HepG2 (cell line): ENCODE data around the gene CFAP73. TPM values are rescaled to one million over a fixed set of nuclear protein-coding genes. Genes with fewer than 3 reads are reported as not detected.

ENCODE experiments used
- ATAC-seq: fragments of 200-7000 bp; cut with Tn5 transposase; 3 replicates; pipeline ENCODE4 v1.9.1; 2020; ENCODE audit warnings: mild to moderate bottlenecking, moderate library complexity
- BruUV-seq: library from RNA; stranded (reverse); fragments of 400-500 nt; replicated peaks from 2 replicates; lab custom pipeline; 2021; lab: Mats Ljungman, UMichigan
- CTCF ChIA-PET: fragments of 300-600 bp; formaldehyde crosslinking; extraction: SDS; loops from one replicate; lab custom pipeline; 2021; ENCODE audit warnings: low total read pairs, inconsistent platforms, low intra/inter-chr PET ratio; lab: Yijun Ruan, JAX
- POLR2A ChIA-PET: fragments of 350-600 bp; sonication (Branson Sonifier 250); formaldehyde crosslinking; loops from one replicate; lab custom pipeline; 2020; ENCODE audit warnings: antibody characterized with exemption, inconsistent platforms; lab: Yijun Ruan, JAX
- DNase-seq: peaks from one replicate; pipeline ENCODE4 v3.0.0-alpha.2; 2015; ENCODE audit warnings: low spot score
- FAIRE-seq: peaks from 3 replicates; lab custom pipeline; 2011; peaks lifted over from hg19 to GRCh38; lab: Jason Lieb, UNC
- H2AFZ ChIP-seq: one replicate; pipeline ENCODE4 v1.6.1; 2011; ENCODE audit warnings: low read length, inconsistent platforms
- H3K27ac ChIP-seq: fragments of 300-600 bp; 3 replicates; pipeline ENCODE4 v1.8.0; 2011; ENCODE audit warnings: mixed run types, mild to moderate bottlenecking, mixed read lengths, low read length, inconsistent platforms; ENCODE audit not compliant: insufficient read depth; ENCODE audit errors: extremely low read length
- H3K27me3 ChIP-seq, 2 experiments: fragments of 200-600 bp in 1 of 2; 2 replicates in 1 of 2; 3 replicates in 1 of 2; pipeline versions ENCODE4 v1.6.0 to v1.8.0; 2011; ENCODE audit warnings: low read length in 2 of 2, mild to moderate bottlenecking in 2 of 2, moderate library complexity in 2 of 2, inconsistent platforms in 1 of 2; ENCODE audit not compliant: insufficient read depth in 2 of 2, control insufficient read depth in 1 of 2
- H3K36me3 ChIP-seq, 2 experiments: fragments of 200-600 bp in 1 of 2; replicated peaks in 1 of 2; 2 replicates in 1 of 2; 3 replicates in 1 of 2; pipeline versions ENCODE4 v1.5.1 to v1.8.0; 2011; ENCODE audit warnings: low read length in 2 of 2, inconsistent platforms in 1 of 2; ENCODE audit not compliant: insufficient read depth in 2 of 2, control insufficient read depth in 1 of 2
- H3K4me1 ChIP-seq: 2 replicates; pipeline ENCODE4 v1.5.1; 2012; ENCODE audit warnings: low read length, inconsistent platforms; ENCODE audit not compliant: insufficient read depth
- H3K4me2 ChIP-seq: 2 replicates; pipeline ENCODE4 v1.6.0; 2011; ENCODE audit warnings: low read depth, low read length, inconsistent platforms
- H3K4me3 ChIP-seq, 3 experiments: fragments of 200-600 bp in 1 of 3; sonication (generic), shearing (Covaris generic) in 1 of 3; replicated peaks in 1 of 3; 2 replicates each; pipeline ENCODE4 v1.5.1; 2011 to 2016; ENCODE audit warnings: low read length in 3 of 3, inconsistent platforms in 2 of 3, low read depth in 2 of 3, mild to moderate bottlenecking in 2 of 3, control low read depth in 1 of 3, mixed read lengths in 1 of 3; ENCODE audit not compliant: insufficient read depth in 1 of 3
- H3K79me2 ChIP-seq: one replicate; pipeline ENCODE4 v1.6.1; 2011; ENCODE audit warnings: low read length, inconsistent platforms; ENCODE audit not compliant: insufficient read depth
- H3K9ac ChIP-seq: 2 replicates; pipeline ENCODE4 v1.6.0; 2011; ENCODE audit warnings: mild to moderate bottlenecking, low read depth, low read length, inconsistent platforms; ENCODE audit not compliant: insufficient read depth
- H3K9me3 ChIP-seq: 2 replicates; pipeline ENCODE4 v1.5.1; 2012; ENCODE audit warnings: mild to moderate bottlenecking, low read length
- H4K20me1 ChIP-seq: 2 replicates; pipeline ENCODE4 v1.6.0; 2011; ENCODE audit warnings: inconsistent platforms, mild to moderate bottlenecking, low read length, moderate library complexity; ENCODE audit not compliant: insufficient read depth
- ADNP ChIP-seq: sonication (generic); formaldehyde crosslinking; IDR thresholded peaks from 2 replicates; pipeline ENCODE4 v1.4.0; 2020; ENCODE audit warnings: missing genetic modification reagents
- CCAR2 ChIP-seq: fragments of 200-400 bp; formaldehyde crosslinking; optimal IDR thresholded peaks from 2 replicates; pipeline ENCODE3; 2018; ENCODE audit warnings: low read depth, mild to moderate bottlenecking, low read length, moderate library complexity
- FOSL2 ChIP-seq: sonication (generic); formaldehyde crosslinking; IDR thresholded peaks from 2 replicates; pipeline ENCODE4 v1.4.0; 2020; ENCODE audit warnings: missing genetic modification reagents
- RAD21 ChIP-seq: fragments of 450-650 bp; formaldehyde crosslinking; IDR thresholded peaks from 2 replicates; pipeline ENCODE4 v1.5.0; 2020; ENCODE audit warnings: mild to moderate bottlenecking
- SIN3A ChIP-seq: IDR thresholded peaks from 2 replicates; pipeline ENCODE4 v1.6.1; 2011; ENCODE audit warnings: low read depth, mild to moderate bottlenecking, control low read depth, low read length, borderline replicate concordance
- XBP1 ChIP-seq: sonication (generic); formaldehyde crosslinking; IDR thresholded peaks from 2 replicates; pipeline ENCODE4 v1.5.0; 2020; ENCODE audit warnings: missing genetic modification reagents
- ZNF224 ChIP-seq: sonication (generic); formaldehyde crosslinking; IDR thresholded peaks from 2 replicates; pipeline ENCODE4 v1.5.0; 2020; ENCODE audit warnings: mild to moderate bottlenecking, missing genetic modification reagents
- WGBS: methylation state at CpG from one replicate; pipeline ENCODE4 v1.1.6; 2017; ENCODE audit warnings: low lambda C conversion rate; 5-methylcytosine and 5-hydroxymethylcytosine counted together
- in situ Hi-C: cut with HindIII; loops from 2 replicates; pipeline ENCODE4 v1.10.0; 2017; ENCODE audit warnings: low pct_unique_long_range_greater_than_20kb; ENCODE audit not compliant: extremely low pct_ligation_motif_present
- intact Hi-C: fragments of 100-400 bp; cut with micrococcal nuclease; formaldehyde crosslinking; loops from one replicate; pipeline ENCODE4 v1.10.0; 2022; ENCODE audit not compliant: unreplicated experiment
- polyA plus RNA-seq, 8 experiments: library from polyadenylated mRNA; depleted of rRNA in 3 of 8; stranded (reverse) in 7 of 8; unstranded in 1 of 8; fragments of >200 nt; fragmentation: Illumina TruSeq in 4 of 8; extraction: Trizol in 4 of 8; gene quantifications; 2 replicates each; pipeline versions ENCODE4 v1.2.1 to v1.2.3, GENCODE V29; 2011 to 2016; ENCODE audit warnings: low read depth in 4 of 8, missing spikeins in 1 of 8, mixed read lengths in 1 of 8; ENCODE audit not compliant: insufficient read depth in 1 of 8
- total RNA-seq, 5 experiments: library from RNA; depleted of rRNA; stranded (reverse); fragments of >200 nt; fragmentation: Illumina TruSeq; extraction: Trizol; gene quantifications; 2 replicates each; pipeline ENCODE4 v1.2.3, GENCODE V29; 2016; ENCODE audit warnings: low read depth in 1 of 5
- TF ChIP-seq, protein P1 (sequence below): sonication (generic); formaldehyde crosslinking; IDR thresholded peaks from 2 replicates; pipeline ENCODE4 v1.4.0; 2020; ENCODE audit warnings: missing genetic modification reagents, mild to moderate bottlenecking, borderline replicate concordance
- TF ChIP-seq, protein P2 (sequence below): sonication (generic); formaldehyde crosslinking; IDR thresholded peaks from 2 replicates; pipeline ENCODE4 v1.8.1; 2023; ENCODE audit warnings: mild to moderate bottlenecking, missing genetic modification reagents
- TF ChIP-seq, protein P3 (sequence below): sonication (generic); formaldehyde crosslinking; IDR thresholded peaks from 2 replicates; pipeline ENCODE4 v1.9.0; 2022; ENCODE audit warnings: missing genetic modification reagents, mild to moderate bottlenecking, borderline replicate concordance

The CFAP73 gene
- total and polyA plus RNA-seq, 2 of the 13 experiments (the other 11 are each of a cell fraction or from before 2014, with no cell fraction given), result not detected

DNA sequence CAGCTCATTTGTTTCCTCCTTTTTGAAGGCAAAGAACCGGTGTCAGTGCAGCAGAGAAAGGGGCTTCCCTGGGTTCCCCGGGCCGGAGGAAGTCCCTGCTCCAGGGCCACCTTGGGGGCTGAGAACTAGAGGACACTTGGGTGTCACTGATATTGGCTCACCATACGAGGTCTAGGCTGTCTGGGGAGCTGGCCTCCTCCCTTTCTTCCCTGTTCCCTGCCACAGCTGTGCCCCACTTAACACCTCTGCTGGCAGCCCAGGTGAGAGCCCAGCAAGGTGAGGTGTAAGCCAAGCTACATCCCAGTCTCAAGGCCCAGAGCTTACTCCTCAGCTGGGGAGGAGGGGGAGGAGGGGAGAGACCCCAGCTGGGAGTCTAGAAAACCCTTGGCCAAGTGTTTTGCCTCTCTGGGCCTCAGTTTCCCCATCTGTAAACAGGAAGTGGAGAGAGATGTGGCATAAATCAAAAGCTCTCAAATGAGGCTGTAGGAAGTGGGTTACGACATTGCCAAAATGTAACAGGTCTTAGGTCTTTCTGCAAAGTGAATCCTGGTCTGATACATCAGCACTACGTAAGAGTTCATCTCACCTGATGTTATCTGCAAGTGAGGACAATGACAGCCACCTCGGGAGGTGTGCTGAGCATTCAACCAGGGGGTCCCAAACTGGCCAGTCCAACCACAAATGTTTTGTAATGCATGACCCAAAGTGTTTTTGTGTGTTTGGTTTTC, 39.5 kb upstream of the CFAP73 start:
- peaks cover 0 to 5% of the 10 kb centered on the region in 2 experiments; a peak in 2 of 5 replicates for H3K27me3 ChIP-seq
- no peak overlapping the region for H3K9ac ChIP-seq
- ATAC-seq, result no peak
- H3K4me3 ChIP-seq, result no peak overlapping the region
- TF ChIP-seq CCAR2, result no peak
- TF ChIP-seq, protein P1, sequence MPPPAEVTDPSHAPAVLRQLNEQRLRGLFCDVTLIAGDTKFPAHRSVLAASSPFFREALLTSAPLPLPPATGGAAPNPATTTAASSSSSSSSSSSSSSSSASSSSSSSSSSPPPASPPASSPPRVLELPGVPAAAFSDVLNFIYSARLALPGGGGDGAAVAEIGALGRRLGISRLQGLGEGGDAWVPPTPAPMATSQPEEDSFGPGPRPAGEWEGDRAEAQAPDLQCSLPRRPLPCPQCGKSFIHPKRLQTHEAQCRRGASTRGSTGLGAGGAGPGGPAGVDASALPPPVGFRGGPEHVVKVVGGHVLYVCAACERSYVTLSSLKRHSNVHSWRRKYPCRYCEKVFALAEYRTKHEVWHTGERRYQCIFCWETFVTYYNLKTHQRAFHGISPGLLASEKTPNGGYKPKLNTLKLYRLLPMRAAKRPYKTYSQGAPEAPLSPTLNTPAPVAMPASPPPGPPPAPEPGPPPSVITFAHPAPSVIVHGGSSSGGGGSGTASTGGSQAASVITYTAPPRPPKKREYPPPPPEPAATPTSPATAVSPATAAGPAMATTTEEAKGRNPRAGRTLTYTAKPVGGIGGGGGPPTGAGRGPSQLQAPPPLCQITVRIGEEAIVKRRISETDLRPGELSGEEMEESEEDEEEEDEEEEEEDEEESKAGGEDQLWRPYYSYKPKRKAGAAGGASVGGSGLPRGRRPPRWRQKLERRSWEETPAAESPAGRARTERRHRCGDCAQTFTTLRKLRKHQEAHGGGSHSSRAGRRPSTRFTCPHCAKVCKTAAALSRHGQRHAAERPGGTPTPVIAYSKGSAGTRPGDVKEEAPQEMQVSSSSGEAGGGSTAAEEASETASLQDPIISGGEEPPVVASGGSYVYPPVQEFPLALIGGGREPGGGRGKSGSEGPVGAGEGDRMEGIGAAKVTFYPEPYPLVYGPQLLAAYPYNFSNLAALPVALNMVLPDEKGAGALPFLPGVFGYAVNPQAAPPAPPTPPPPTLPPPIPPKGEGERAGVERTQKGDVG (CRISPR knock-in tag), result no peak
- TF ChIP-seq, protein P2, sequence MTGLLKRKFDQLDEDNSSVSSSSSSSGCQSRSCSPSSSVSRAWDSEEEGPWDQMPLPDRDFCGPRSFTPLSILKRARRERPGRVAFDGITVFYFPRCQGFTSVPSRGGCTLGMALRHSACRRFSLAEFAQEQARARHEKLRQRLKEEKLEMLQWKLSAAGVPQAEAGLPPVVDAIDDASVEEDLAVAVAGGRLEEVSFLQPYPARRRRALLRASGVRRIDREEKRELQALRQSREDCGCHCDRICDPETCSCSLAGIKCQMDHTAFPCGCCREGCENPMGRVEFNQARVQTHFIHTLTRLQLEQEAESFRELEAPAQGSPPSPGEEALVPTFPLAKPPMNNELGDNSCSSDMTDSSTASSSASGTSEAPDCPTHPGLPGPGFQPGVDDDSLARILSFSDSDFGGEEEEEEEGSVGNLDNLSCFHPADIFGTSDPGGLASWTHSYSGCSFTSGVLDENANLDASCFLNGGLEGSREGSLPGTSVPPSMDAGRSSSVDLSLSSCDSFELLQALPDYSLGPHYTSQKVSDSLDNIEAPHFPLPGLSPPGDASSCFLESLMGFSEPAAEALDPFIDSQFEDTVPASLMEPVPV (CRISPR knock-in tag), result no peak
- no peak for TF ChIP-seq ADNP (CRISPR knock-in tag)
- no peak for TF ChIP-seq RAD21 (CRISPR knock-in tag)
- TF ChIP-seq, protein P3, sequence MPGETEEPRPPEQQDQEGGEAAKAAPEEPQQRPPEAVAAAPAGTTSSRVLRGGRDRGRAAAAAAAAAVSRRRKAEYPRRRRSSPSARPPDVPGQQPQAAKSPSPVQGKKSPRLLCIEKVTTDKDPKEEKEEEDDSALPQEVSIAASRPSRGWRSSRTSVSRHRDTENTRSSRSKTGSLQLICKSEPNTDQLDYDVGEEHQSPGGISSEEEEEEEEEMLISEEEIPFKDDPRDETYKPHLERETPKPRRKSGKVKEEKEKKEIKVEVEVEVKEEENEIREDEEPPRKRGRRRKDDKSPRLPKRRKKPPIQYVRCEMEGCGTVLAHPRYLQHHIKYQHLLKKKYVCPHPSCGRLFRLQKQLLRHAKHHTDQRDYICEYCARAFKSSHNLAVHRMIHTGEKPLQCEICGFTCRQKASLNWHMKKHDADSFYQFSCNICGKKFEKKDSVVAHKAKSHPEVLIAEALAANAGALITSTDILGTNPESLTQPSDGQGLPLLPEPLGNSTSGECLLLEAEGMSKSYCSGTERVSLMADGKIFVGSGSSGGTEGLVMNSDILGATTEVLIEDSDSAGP (CRISPR knock-in tag), result no peak
- TF ChIP-seq FOSL2, result no peak
- TF ChIP-seq XBP1 (CRISPR knock-in tag), result no peak
- no peak for TF ChIP-seq ZNF224 (CRISPR knock-in tag)
- TF ChIP-seq SIN3A, result no peak
- H3K27ac ChIP-seq, result no peak overlapping the region
- FAIRE-seq, result no peak
- DNase-seq, result no peak
- H4K20me1 ChIP-seq, result no peaks in the 10 kb centered on the region
- in situ Hi-C loops, result no loop called here
- H3K79me2 ChIP-seq, result no peaks in the 10 kb centered on the region
- no peaks in the 10 kb centered on the region for H3K9me3 ChIP-seq
- no peaks in the 10 kb centered on the region for H3K4me1 ChIP-seq
- intact Hi-C loops, result no loop called here
- ChIA-PET POLR2A (no interaction called here), CTCF (no interaction called here)
- H2AFZ ChIP-seq, result no peak overlapping the region
- 13% methylated on average over 7 of the region's 7 CpGs for WGBS
- BruUV-seq, result no TSS peak
- H3K4me2 ChIP-seq, result no peak overlapping the region
- no peaks in the 10 kb centered on the region for H3K36me3 ChIP-seq
